ENCODE data around the gene BAG1.

Gene BAG1

GRCh38 chr9:33209394-33209793 is 55.1 kb downstream of the BAG1 start:
- DNase-seq: no peak

GRCh38 chr9:33202552-33203201 is 61.8 kb downstream of the BAG1 start:
- no peak for DNase-seq
